Ramos (cell line): ENCODE results near the gene IL15RA.
"Not testable (repeated sequence)": the region's sequence is repeated elsewhere in the genome, so short reads cannot be mapped to it uniquely, and the experiment has no call there.

Source experiments
- in situ Hi-C: fragments of 300-500 bp; cut with MboI; formaldehyde crosslinking; loops from one replicate; pipeline ENCODE4 v1.14.3; 2022; ENCODE audit warnings: low sequenced_read_pairs; ENCODE audit not compliant: unreplicated experiment

The IL15RA gene

DNA sequence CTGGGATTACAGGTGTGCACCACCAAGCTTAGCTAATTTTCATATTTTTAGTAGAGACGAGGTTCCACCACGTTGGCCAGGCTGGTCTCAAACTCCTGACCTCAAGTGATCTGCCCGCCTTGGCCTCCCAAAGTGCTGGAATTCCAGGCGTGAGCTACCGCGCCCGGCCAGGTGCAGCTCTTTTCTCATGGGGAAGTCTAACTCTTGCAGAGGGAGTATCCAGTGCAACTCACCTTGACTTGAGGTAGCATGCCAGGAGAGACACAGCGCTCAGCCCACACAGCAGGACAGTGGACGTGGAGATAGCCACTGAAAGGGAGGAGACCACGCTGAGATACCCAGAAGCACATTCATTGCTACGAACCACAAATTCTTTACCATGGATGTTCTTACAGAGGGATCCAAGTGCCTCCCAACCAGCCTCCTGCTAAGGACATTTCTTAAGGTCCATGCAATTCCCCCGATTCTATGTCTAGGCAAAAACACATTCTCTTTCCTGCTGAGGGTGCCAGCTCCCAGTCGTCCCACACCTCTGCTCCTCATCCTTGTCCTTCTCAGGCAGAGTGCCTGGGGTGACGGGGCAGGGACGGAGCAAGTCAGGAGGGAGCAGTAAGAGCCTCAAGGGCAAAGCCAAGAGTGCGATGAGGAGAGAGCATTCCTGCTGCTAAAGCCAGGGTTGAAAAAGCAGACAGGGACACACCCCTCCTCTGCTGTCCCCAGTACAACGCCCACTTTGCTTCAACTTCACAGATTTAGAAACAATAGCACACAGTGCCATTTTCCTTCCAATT lies 21.0 kb downstream of the IL15RA start:
- in situ Hi-C loops: no loop called here

DNA sequence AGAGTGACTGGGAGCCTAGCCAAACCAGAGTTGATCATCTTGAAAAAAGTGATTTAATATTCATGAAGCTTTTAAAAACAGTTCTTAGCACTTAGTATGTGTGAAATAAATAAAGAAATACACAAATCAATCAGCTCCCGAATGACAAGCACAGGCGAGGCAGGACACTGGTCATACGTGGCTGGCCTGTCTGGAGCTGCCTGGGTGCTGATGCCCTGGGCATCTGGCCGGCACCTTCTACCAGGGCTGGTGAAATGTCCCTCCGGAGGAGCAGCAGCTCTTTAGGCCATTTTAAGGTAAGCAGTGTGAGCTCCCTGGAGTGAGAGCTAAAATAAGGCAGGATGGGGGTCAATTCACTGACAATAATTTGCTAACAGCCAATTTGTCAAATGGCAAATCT lies 23.7 kb downstream of the IL15RA start:
- in situ Hi-C loops: no loop called here

DNA sequence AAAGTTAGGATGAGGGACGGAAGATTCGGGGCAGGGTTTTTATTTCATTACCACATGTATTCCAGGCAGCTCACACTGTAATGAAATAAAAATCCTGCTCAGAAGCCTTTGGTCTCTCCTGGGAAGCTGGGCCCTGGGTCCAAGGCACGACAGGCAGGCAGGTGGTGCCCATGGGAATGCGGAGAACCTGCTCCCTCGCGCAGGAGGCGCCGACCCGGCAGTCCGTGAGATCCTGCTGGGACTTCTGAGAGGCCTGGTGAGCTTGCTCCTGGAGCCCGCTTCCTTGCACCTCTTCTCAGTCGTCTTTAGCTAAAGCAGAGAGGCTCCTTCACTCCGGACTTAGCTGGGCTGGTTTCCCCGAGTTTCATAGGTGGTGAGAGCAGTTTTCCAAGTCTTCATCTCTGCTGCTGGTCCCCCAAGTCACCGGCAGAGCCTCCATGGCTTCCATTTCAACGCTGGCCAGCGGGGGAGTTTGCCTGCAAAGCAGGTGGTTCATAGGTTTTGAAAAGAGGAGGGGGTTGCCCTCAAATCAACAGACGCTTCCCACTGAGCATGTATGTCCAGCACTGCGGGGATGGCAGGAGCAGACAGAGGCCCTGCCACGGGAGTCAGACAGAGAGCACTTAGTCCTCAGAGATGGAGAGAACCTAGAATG lies 24.5 kb downstream of the IL15RA start:
- in situ Hi-C loops: no loop called here

DNA sequence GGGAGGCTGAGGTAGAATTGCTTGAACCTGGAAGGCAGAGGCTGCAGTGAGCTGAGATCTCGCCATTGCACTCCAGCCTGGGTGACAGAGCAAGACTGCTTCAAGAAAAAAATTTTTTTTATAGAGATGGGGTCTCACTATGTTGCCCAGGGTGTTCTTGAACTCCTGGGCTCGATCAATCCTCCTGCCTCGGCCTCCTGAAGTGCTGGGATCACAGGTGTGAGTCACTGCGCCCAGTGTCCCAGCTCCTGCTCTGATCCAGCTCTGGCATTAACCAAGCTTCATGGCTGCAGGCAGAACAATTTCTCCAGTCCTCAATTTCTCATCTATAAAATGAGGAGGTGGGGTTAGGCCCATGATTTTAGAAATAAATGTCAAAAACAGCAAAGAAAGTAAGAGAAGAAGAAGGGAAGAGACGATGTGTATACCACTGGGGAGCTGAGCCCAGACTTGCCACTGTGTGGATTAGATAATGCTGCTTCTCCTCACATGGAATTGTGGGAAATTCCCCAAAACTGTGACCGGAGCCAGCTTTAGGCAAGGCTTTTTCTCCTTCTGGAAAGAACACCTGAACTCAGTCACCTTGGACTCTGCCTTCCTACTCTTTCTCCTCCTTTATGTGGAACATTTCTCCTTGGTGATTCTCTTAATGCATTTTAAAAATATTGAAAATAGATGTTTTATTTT lies 25.5 kb downstream of the IL15RA start:
- in situ Hi-C loops: no loop called here

DNA sequence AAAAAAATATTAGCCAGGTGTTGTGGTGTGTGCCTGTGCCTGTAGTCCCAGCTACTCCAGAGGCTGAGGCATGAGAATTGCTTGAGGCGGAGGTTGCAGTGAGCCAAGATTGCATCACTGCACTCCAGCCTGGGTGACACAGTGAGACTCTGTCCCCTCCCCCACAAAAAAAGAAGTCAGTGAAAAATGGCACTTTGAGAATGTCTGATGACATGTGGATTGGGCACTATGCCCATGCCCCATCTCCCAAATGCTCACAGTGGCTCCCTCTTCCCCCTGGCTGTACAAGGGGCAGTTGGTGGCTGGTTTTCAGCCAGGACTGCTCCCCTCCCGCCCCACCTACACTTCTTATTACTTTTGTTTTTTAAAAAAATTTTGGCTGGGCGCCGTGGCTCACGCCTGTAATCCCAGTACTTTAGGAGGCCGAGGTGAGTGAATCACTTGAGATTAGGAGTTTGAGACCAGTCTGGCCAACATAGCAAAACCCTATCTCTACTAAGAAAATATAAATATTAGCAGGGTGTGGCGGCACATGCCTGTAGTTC lies 26.1 kb downstream of the IL15RA start:
- in situ Hi-C loops: no loop called here

DNA sequence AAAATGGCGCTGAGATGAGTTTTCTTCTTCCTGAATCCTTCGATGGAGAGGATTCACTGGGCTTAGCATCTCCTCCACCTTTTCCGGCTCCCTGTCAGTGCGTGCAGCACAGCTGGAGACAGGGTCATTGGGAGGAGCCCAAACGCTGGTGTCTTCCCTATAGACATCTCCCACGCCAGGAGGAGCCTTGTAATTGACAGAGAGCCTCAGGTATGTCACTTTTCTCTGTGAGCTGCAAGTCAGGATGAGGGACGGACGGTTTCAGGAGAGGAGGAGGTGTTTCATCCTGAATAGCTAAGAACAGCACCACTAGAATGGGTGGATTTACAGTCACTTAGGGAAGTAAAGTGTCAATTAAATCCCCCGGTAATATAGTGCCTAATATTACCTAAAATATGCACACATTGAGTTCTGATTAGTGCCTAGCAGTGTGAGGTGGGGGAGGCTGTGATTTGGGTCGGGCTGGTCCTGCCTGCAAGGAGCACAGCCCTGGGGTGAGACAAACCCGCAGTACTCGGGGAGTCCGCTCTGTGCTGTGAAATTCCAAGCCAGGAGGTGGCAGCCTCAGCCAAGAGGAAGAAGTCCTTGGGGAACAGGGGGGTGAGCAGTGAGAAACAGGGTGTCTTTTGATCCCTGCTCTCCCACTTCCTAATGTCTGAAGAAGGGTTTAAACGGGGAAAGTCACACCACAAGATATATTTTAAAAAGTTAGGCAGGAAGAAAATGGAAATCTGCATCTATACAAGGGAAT lies 28.2 kb downstream of the IL15RA start:
- in situ Hi-C loops: no loop called here

DNA sequence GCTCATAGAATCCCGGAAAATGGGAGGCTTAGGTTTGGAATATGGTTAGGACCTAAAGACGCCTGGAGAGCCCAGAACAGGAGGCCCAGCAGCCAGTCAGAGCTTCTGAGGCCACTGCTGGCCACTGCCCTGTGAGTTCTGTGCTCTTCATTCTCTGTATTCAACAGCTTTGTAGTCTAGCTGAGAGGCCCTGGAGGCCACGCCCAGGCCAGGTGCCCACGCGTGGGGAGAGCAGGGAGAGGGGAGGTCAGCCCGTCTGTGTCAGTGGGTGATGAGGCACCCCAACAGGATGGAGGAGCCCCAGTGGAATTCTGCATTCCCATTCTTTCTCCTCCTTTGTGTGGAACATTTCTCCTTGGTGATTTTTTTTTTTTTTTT lies 29.1 kb downstream of the IL15RA start:
- in situ Hi-C loops: no loop called here

DNA sequence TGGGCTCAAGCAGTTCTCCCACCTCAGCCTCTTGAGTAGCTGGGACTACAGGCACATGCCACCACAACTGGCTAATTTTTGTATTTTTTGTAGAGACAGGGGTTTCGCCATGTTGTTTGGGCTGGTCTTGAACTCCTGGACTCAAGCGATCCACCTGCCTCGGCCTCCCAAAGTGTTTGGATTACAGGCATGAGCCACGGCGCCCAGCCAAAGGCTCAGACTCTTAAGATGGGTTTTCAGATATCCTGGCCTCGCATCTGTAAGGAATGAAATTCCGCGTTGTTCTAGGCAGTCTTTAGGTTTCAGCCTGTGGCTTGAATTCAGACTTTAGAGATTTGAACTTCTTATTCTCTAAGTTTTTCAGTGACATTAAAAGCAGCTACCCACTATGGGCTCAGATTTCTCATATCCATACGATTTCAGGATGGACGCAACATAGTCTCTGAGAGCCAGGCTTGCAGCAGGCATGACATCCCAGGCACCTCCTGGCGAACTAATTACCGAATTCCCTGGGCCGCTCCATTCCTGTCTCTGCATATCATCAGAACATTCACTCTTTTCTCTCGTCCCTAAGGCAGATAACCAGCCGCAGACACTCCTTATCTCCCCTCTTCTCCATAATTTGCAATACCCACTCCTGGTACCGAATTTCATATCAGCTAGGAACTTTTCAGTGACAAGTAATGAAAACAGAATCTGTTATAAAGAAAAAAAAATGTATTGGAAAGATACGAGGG lies 29.7 kb downstream of the IL15RA start:
- in situ Hi-C loops: no loop called here

DNA sequence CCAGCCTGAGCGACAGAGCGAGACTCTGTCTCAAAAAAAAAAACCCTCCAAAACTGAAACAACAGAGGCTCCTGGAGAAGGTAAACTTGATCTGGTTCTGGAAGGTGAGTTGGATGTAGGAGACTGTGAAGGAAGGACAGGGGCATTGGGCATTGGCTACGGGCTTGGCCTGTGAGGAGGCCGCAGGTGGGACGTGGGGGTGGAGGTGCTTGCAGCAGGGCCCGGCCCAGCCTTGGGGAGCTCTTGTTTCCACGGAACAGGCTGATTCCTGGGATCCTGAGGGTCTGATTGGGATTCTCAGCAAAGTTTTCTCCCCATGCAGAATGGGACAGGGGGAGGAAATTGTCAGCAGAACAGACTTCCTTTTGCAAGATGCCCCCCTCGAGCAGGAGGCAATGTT lies 30.6 kb downstream of the IL15RA start:
- in situ Hi-C loops: no loop called here

DNA sequence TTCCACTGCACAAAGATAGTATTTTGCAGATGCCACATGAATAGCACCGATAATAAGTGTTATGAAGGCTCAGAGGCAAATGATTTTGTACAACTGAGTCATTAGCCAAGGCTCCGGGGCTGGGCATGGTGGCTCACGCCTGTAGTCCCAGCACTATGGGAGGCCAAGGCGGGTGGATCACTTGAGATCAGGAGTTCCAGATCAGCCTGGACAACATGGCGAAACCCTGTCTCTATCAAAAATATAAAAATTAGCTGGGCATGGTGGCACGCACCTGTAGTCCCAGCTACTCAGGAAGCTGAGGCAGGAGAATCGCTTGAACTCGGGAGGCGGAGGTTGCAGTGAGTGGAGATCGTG lies 30.9 kb downstream of the IL15RA start:
- in situ Hi-C loops: not testable (repeated sequence)

DNA sequence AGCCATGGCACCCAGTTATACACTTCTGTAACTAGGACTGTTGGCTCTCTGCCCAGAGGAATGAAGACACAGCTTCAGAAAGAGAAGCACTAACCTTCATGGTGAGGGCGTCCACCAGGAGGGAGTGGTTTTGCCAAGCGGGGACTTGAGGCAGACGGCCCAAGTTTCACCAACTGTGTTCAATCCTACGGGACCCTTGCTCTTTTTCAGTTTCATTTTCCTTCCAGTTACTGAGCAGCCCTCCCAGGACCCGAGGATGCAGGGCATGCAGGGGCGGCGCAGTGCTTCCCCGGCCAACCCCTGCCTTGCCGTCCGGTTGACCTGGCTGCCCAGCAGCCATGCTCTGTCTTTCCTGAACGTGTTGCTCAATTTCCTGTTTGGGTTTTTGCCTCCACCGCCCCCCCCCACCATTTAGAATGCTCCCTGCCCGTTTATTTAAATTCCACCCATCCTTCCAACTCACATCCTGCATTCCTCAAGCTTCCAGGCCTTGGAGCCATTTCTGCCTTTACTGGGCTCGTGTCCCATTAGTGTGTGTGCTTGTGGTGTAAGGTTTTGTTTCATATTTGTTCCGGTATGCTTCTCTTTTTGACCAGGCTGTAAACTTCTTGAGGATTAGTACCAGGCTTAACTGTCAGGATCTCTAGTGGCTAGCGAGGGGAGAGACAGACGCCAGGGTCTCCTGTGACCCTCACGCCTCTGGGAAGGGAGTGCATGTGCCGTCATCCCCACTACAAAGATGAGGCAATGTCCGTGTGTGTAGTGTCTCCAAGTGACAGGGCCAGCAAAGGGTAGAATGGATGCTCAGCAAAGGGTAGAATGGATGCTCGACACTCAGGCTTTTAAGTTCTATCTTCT lies 31.6 kb downstream of the IL15RA start:
- in situ Hi-C loops: no loop called here

DNA sequence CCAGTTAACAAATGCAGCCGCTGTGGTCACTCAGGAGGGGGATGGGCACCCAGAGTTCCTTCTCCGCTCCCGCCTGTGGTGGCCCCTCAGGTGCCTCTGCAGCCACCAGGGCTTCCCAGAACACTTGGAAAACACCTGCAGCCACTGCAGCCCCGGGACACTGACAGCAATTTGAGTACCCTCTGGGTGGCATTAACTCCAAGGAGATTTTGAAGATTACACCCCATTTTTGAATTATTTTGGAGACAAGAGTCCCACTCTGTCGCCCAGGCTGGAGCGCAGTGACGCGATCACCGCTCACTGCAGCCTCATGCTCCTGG lies 32.2 kb downstream of the IL15RA start:
- in situ Hi-C loops: no loop called here

DNA sequence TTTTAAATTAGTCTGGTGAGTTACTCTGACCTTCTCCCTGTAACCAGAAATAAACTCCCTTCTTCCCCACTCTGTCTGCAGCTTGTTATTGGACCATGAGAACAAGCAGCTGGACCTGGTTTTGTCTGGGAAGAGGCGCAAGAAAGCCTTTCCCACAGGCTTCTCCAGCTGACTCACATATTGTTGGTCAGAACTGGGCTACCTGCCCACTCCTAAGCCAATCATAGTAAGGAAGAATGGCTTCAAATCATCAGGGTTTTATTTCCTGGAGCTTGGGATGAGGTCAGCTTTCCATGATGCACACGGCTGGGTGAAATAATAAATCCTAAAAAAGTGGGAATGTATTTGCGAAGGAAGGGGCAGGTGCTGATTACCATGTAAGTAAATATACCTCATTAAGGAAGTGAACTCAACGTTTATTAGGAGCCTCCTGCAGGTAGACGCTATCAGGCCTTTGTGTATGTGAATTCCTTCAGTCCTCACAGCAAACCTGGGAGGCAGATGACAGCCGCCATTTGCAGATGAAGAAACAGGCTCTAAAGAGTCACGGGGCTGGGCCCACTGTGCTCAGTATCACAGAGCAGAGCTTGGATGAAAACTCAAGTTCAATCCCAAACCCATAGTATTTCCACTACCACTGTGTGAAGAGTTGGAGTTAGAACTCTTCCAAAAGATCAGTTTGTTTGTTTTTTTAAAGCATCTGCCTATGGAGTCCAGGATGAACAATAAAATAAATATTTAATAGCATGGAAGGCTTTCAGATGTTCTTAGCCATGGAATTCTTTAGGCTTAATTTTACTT lies 32.8 kb downstream of the IL15RA start:
- in situ Hi-C loops: no loop called here

DNA sequence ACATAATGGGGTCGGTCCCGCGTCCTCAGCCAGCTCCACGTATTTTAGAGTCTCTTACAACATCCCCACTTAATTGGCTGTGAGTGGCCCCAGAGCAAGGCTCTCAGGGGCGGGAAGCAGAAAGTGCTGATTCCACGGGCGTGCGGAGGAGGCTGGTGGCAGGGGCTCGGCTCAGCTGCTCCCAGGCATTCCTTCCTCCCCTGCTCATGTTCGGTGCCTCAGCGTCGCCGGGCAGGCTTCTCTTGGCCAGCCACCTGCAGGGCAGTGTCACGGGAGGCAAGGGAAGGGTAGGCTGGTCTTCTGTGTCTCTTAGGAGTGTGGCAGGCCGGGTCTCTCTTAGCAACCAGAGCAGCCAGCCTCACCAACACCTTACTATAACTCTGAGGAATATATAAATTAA lies 33.8 kb downstream of the IL15RA start:
- in situ Hi-C loops: no loop called here

DNA sequence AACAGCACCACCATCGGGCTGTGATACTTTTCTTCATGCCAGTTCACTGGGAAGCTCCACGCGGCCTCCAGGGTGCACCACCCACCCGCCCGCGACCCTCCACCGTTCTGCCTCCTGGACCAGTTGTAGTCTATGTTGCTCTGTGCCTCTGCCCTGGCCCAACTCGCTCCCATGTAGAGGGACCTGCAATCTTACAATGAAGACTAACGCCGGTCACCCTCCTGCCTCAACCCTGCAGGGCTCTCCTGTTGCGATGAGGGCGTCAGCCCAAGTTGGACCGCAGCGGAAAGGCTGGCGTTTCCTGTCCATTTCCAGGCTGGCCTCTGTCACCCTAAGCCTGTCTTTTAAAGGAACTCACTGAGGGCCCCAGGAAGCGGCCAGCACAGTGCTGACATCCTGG lies 34.9 kb downstream of the IL15RA start:
- in situ Hi-C loops: no loop called here

DNA sequence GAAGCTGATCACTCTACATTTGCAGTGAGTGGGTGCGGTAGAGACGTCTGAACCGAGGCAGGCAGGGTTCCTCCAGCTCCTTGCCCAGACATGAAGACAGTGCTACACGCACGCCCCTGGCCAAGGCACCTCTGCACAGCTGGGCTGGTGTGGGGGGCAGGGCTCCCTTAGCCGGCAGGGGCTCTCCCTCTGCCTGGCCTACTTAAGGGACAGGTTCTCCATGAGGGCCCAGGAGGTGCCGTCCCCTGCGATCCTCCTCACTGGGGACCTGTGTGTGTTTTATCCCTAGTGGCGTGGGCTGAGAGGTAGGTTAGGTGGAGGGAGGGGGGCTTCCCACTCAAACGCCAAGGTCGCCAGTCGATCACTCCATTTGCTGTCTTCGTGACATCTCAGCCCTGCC lies 35.3 kb downstream of the IL15RA start:
- in situ Hi-C loops: no loop called here

DNA sequence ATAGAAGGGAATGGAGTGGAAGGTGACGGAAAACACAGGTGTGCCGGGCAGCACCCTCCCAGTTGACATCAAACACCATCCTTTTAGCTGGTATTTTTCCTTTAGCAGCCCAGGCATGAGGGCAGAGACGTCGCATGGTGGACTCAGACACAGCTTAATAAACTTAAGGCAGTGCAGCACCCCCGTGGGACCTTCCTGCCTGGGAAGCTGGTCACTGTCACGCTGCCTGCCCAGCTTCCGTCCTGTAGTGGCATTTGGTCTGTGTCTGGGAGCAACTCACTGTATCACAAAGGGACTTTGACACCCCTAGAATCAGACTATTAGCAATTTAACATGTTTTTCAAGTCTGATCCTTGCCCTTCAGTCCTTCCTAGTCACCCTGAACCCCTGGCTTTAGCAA lies 35.8 kb downstream of the IL15RA start:
- in situ Hi-C loops: no loop called here

DNA sequence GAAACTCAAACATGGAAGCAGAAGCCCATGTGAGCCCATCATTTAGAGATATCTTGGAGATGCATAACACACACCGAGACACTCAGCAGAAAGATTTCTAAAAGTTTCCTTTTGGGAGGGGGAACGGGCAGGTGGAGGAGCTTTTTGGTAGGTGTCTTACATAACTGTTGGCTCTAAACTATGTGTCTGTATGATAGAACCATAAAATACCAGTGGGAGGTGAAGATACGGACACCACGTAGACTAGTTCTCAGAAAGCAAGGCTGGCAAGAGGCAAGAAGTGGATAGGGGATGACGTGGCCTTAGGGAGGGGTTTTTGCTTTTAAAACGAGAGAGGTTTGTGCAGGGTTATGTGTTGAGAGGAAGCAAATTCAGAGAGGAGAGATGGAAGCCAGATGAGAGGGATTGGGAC lies 36.5 kb downstream of the IL15RA start:
- in situ Hi-C loops: no loop called here
